Keratinocyte (primary cell): Measurements from ENCODE around the gene NEK6.

Experiments used
- CTCF ChIP-seq, 3 experiments: IDR thresholded peaks in 1 of 3; conservative IDR thresholded peaks in 1 of 3; optimal IDR thresholded peaks in 1 of 3; 2 replicates in 2 of 3; 3 replicates in 1 of 3; pipeline versions ENCODE3 to v1.5.1; 2011; ENCODE audit warnings: low read length in 3 of 3, mild to moderate bottlenecking in 3 of 3, moderate library complexity in 2 of 3, control low read depth in 1 of 3, inconsistent platforms in 1 of 3; ENCODE audit not compliant: insufficient read depth in 2 of 3; ENCODE audit errors: extremely low read depth in 1 of 3
- EZH2 ChIP-seq: IDR thresholded peaks from one replicate; pipeline ENCODE4 v1.6.1; 2012; ENCODE audit warnings: inconsistent platforms, mild to moderate bottlenecking, low read length, moderate library complexity

GRCh38 chr9:124268661-124269060, 10.9 kb downstream of the NEK6 start:
- TF ChIP-seq CTCF (optimal IDR thresholded peaks at IDR 0.05 in 1 of 3, IDR thresholded peaks at IDR 0.05 in 1 of 3, conservative IDR thresholded peaks at IDR 0.05 in 1 of 3; ENCODE audit: extremely low read depth in 1 of 3, insufficient read depth in 2 of 3, low read length in 3 of 3) (no peak), EZH2 (no peak)
